GM20431 (cell line): ENCODE measurements around the gene TLX1.

Source experiments
- in situ Hi-C: fragments of 300-500 bp; cut with MseI, MboI; formaldehyde crosslinking; loops from one replicate; pipeline ENCODE4 v1.15.0; 2020; ENCODE audit warnings: low sequenced_read_pairs; ENCODE audit not compliant: unreplicated experiment

TLX1 gene

DNA sequence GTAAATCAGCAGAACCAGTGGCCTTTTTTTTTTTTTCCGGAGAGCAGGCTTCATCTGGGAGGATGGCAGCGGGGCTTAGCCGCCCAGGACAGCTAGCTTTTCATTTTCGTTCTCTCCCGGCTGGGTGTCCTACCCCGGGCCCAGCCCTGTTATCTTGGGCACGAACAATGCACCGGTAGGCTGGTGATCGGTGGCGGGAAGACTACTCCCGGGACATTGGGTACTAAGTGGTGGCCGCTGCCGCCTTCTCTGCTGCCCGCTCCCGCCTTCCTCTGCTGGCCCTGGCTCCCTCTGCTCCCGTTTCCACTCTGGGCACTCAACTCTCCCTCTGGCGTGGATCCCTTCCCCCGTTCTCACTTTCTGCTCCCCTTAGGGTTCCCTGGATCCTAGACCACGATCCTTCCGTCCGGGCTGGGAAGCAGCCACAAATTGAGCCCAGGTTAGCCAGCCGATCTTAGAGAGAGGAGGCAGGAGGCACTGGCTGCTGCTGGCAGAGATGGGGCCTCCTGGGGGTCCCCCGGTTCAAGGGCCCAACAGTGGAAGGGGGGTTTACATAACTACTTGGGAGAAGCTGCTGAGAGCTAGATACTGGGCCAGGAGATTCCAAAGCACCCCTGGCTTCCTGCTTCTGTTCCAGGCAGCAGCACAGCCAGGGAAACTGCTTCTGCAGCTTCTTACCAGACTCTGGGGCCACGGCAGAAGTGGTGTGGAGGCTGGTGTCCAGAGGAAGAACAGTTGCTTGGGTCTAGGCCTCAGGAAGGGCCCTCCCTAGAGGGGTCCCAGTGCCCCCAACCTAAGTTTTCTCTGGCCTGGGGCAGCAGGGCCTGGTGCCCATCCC, 1.8 kb downstream of the TLX1 start:
- in situ Hi-C loops: no loop called here

DNA sequence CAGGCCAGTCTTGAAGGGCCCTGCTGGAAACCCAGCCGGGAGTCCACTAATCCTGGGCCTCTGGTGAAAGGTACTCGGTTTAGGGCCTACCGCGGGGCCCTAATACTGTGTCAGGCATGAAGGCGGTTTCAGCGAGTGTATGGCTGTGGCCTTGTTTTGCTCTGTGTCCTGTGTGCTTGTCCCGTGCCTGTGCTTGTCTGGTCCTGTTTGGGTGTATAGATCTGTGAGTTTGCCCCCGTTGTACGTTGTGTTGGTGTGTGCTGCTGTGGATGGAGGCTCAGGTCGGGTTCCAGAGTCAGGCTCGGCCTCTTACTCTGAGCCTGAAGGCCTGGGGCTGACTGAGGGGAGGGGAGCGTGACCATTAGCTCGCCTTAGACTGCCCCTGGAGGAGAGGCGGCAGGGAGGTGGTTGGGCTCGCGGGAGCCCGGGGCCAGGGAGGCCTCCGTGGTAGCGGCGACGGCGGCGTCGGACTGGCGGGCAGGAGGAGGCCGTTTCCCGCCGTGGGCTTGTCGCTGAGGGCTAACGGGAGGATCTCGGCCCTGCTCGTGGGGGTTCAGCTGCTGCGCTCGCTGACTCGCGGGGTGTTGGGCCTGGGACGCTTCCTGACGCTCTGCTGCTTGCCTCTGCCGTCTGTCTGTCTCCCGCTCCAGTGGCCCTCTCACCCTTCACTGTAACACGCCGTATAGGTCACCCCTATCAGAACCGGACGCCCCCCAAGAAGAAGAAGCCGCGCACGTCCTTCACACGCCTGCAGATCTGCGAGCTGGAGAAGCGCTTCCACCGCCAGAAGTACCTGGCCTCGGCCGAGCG, 2.6 kb downstream of the TLX1 start:
- in situ Hi-C loops: no loop called here

DNA sequence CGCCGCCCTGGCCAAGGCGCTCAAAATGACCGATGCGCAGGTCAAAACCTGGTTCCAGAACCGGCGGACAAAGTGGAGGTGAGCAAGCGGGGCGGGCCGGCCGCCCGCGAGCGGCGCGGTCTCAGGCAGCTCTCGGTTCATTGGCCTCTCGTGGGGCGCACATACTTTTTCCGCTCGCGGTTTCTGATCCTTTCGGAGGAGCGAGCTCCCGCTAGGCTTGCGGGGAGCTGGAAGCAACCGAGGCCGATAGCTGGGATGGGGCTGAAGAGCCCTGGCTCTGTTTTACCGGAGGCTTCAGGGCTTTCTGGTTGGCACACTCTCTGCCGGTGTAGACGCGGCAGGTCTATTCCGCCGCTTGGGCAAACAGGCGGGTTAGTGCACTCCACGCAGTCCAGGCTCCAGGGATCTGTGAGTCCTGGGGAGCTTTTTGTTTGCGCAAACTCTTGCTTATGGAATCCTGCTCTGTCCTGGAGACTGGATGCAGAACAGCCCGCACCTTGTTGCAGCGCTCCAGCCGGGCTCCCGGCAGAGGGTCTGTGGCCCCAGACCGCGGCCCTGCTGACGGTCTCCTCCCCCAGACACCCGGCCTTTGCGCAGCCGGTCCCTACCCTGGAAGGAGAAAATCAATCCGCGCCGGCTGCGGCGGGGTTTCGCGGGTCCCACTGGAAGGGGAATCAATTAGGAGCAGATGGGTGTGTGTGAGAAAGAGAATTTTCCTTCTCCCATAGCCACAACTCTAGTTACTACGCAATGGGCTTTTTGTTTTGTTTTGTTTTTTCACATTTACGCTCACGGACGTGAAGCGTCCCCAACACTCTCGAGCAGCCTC, 3.4 kb downstream of the TLX1 start:
- in situ Hi-C loops: no loop called here

DNA sequence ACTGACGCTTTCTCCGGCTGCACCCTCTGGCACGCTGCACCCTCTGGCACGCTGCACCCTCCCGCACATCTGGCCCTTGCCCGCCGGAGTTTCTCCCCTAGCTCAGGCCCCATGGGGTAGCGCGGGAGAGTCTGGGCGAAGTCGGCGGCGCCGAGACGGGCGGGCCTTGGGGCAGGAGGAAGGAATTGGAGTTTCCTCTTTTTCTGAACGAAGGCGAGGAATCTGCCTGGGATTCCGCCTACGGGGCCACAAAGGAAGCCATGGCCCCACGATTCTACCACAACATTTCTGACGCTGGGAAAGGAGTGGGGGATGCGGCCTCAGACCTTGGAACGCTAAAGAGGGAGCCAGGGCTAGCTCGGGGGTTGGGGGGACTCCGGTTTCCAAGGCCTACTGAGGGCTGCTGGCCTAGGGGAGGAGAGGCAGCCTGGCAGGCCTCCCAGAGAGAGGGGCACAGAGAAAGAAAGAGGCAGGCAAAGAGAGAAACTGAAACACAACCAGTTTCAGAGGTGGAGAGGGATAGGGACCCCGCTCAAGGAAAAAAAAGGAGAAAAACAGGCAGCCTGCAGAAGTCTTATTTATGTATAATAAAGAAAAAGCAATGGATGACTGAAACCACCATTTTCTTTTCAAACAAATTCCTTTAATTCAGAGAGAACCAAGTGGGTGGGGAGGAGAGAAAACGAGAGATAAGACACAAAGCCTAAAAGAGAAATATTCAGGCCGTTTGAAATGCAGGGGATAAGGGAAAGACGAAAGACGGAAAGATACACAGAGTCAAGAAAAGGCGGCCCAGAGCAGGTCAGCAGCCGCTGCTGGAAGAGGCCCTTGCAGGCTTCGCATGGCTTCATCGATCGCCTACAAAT, 4.3 kb downstream of the TLX1 start:
- in situ Hi-C loops: no loop called here

DNA sequence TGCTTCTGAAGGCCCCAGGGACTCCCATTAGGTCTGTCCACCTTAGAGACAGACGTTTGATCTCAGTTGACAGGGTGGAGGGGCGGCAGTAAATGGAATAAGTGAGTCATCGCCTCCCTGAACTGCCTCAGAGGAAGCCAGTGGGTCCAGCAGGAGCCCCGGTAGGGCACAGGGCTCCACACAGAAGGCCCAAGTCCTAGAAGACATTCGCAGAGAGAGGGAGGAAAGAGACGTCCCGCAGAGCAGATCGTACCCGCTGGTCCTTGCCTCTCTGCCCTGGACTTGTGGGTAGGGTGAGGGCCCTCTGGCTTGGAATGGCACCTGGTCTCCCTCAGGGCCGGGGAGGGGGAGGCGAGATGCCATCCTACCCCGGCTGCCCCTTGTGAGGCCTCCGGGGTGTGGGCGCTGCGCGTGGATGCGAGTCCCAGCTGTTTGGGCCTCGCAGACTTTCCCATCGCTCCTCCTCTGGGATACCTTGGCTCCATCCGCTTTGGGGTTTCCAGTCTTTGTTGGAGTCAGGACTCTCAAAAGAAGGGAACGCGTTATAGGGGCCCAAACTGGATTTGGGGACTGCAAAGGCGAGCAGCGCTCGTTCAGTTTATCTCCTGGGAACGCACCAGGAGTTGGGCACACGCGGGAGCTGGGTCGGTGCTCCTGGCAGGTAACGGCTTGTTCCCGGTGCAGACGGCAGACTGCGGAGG, 5.1 kb downstream of the TLX1 start:
- in situ Hi-C loops: no loop called here

GRCh38 chr10:101136708-101137121, 5.6 kb downstream of the TLX1 start:
- in situ Hi-C loops: no loop called here

DNA sequence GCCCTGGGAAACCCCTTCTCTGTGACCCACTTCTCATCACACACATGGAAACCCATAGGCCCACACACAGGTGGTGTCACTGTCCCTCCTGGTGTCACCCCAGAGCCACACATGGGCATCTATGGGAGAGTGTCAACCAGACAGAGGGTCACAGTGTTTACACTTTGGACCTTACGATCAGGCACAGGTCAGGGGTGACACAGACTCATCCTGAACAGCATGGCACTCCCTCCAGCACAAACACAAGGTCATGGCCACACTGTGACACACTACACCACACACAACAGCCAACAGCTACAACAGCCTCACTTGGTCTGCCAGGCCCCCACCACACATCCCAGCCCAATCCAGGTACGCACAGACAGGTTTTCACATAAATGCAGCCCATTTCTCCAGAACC, 6.2 kb downstream of the TLX1 start:
- in situ Hi-C loops: no loop called here

GRCh38 chr10:101138788-101139420, 7.8 kb downstream of the TLX1 start:
- in situ Hi-C loops: no loop called here

DNA sequence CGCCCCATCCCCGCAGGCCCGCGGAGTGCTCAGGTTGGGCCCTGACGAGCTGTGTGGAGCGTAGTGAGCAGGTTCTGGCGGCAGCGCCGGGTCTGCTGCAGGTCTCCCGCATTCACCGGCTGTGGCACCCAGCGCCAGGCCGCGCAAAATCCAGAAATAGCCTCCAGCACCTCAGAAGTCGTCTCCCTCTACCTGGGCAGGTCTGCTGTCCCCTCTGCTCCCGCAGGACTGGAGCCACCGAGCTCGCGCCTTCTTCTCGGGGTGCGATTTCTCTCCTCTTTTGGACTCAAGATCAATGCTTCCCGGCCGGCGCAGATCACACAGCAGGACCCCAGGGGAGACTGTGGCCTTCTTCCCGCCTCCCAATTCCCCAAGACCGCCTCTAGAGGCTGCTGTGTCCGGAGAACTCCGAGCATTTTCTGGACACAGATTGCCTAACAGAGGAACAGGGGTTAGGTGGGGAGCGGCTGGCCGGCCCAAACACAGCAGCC, 8.4 kb downstream of the TLX1 start:
- in situ Hi-C loops: no loop called here

DNA sequence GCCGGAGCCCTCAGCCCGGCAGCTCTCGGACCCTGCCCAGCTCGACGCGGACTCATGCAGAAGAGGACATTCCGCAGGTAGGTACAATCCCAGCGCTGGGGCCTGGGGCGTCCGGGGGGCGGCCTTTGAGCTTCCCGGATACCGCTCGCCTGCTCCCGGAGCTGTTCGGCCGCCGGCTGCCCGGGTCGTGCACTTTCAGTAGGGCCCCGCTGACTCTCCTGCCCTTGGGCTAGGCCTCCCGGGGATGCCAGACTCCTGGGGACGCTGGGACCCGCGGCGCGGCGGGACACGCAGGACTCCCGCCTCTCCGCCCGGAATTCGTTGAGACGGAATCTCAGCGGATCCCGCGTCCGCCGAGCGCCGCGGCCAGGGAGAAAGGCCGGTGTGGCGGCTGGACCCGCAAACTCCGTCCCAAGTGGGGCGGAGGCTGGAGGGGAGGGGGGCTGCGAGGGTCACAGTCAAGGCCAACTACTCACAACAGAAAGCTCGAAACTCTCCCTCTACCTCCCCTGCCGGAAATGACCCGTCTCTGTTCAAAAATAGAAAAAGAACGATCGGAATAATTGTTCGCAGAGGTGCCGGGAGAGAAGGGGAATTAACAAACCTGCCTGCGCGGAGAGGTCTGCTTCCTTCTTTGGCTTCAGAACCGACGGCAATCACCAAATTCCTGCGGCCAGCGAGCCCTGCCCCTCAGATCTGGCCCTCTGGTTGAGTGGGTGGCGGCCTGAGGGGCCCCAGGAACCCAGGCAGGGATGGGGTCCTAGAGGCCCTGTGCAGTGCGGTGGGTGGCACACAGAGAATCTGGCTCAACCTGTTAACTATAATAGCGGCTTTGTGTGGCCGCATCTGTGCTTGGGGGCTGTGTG, 9.2 kb downstream of the TLX1 start:
- in situ Hi-C loops: no loop called here

- in situ Hi-C loops: no loop called here
These were observed 10.0 kb downstream of the TLX1 start for GRCh38 chr10:101140950-101141615.

DNA sequence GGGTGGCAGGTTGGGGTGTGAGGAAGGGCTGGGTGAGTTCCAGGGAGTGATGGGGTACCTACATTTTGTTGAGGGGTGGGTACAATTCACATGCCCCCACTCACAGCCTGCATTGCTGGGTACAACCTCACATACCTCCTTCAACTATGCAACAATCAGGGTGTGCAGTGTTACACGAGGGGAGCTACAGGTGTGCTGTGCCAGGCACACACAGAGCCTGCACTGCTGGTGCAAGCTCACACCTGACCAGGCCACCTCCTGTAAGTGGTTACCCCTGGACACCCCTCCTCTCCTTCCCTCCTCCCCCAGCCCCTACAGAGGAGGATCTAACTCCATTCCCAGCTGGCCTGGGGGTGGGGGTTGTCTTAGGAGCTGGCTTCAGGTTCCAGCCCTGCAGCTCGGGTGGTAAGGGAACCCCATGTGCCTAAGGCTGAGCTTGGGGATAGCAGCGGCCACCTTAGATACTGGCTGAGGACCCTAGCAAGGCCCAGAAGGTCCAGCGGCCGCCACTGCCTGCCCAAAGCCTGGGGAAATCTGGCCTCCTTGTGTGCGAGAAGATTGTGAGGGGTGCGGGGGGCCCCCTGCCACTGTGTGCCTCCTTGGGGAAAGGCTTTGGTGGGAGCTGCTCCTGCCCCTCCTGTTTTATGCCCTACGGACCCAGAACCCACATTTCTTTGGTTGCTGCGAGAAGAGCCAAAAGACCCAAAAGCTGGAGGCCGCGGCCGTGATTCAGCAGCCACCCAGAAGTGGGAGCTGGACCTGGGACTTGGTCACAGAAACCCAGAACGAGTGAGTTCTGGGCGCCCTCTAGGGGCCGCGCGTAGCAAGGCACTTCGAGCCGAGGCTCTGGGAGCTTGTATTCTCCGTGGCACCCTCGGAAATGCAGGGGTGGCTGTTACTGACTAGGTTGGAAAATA, 10.8 kb downstream of the TLX1 start:
- in situ Hi-C loops: no loop called here

GRCh38 chr10:101142533-101143344, 11.6 kb downstream of the TLX1 start:
- in situ Hi-C loops: no loop called here

DNA sequence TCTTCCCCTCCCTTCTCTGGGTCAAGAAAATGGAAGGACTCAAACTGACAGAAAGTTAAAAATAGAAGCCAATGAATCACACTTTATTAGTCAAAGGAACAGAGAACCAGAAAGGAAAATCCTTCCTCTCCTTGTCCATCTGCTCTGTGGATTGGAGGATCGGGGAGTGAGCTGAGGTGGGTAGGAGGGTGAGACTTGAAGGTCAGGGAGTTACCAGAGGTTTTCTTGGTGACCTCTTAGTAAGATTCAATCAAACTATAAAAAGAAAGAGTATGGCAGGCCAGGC, 12.2 kb downstream of the TLX1 start:
- in situ Hi-C loops: no loop called here

GRCh38 chr10:101144053-101144452, 13.0 kb downstream of the TLX1 start:
- in situ Hi-C loops: no loop called here
